Muscle of arm (tissue), 14 donors: ENCODE data around the gene TIMM17A. TPM values are rescaled to one million over a fixed set of nuclear protein-coding genes. Genes with fewer than 3 reads are reported as not detected.
A peak's percentile ranks its signal among the peaks of the same experiment; 100 is the strongest.

ENCODE experiments used
- DNase-seq: peaks from one replicate; pipeline ENCODE4 v3.0.0-alpha.2; 2013
- long read RNA-seq, 11 donors: transcript quantifications; one replicate each; lab custom pipeline, GENCODE V29; 2026
- polyA plus RNA-seq, 12 donors: library from polyadenylated mRNA; unstranded; fragments of 120-200 nt; gene quantifications; one replicate each; pipeline ENCODE4 v1.2.1, GENCODE V29; 2013; ENCODE audit not compliant: insufficient read length in 12 of 12

Gene TIMM17A
- polyA plus RNA-seq = 10 to 100 TPM in 11 of 12 donors, not detected in 1; 29.6 to 56.5 (median 39.9) TPM
- long read RNA-seq, donor 1, transcript TIMM17A-201 (6 exons, 1,659 nt) = major isoform, 23 of 27 reads
- long read RNA-seq, donor 1, partial matches to known transcripts = 0 of 27 reads
- long read RNA-seq, donor 1, other reads (novel, unspliced or antisense) = 0 of 27 reads
- long read RNA-seq, donor 2, transcript TIMM17A-201 (6 exons, 1,659 nt) = major isoform, 21 of 31 reads
- long read RNA-seq, donor 2, partial matches to known transcripts = 7 of 31 reads
- long read RNA-seq, donor 2, other reads (novel, unspliced or antisense) = 0 of 31 reads
- long read RNA-seq, donor 3, transcript TIMM17A-203 (3 exons, 2,523 nt) = minor isoform, 5 of 12 reads
- long read RNA-seq, donor 3, transcript TIMM17A-201 (6 exons, 1,659 nt) = major isoform, 6 of 12 reads
- long read RNA-seq, donor 3, partial matches to known transcripts = 0 of 12 reads
- long read RNA-seq, donor 3, other reads (novel, unspliced or antisense) = 0 of 12 reads
- long read RNA-seq, donor 4, transcript TIMM17A-201 (6 exons, 1,659 nt) = major isoform, 6 of 9 reads
- long read RNA-seq, donor 4, partial matches to known transcripts = 0 of 9 reads
- long read RNA-seq, donor 4, other reads (novel, unspliced or antisense) = 0 of 9 reads
- long read RNA-seq, donor 5, transcript TIMM17A-201 (6 exons, 1,659 nt) = major isoform, 20 of 30 reads
- long read RNA-seq, donor 5, partial matches to known transcripts = 7 of 30 reads
- long read RNA-seq, donor 5, other reads (novel, unspliced or antisense) = 0 of 30 reads
- long read RNA-seq, donor 6, transcript TIMM17A-201 (6 exons, 1,659 nt) = major isoform, 9 of 16 reads
- long read RNA-seq, donor 6, partial matches to known transcripts = 5 of 16 reads
- long read RNA-seq, donor 6, other reads (novel, unspliced or antisense) = 0 of 16 reads
- long read RNA-seq, donor 7, transcript TIMM17A-203 (3 exons, 2,523 nt) = major isoform, 5 of 10 reads
- long read RNA-seq, donor 7, partial matches to known transcripts = 0 of 10 reads
- long read RNA-seq, donor 7, other reads (novel, unspliced or antisense) = 0 of 10 reads
- long read RNA-seq, donor 8, transcript TIMM17A-201 (6 exons, 1,659 nt) = major isoform, 21 of 23 reads
- long read RNA-seq, donor 8, partial matches to known transcripts = 0 of 23 reads
- long read RNA-seq, donor 8, other reads (novel, unspliced or antisense) = 0 of 23 reads
- long read RNA-seq, donor 9, transcript TIMM17A-201 (6 exons, 1,659 nt) = major isoform, 9 of 9 reads
- long read RNA-seq, donor 9, partial matches to known transcripts = 0 of 9 reads
- long read RNA-seq, donor 9, other reads (novel, unspliced or antisense) = 0 of 9 reads
- long read RNA-seq, donor 10, transcript TIMM17A-201 (6 exons, 1,659 nt) = major isoform, 9 of 10 reads
- long read RNA-seq, donor 10, partial matches to known transcripts = 0 of 10 reads
- long read RNA-seq, donor 10, other reads (novel, unspliced or antisense) = 0 of 10 reads
- long read RNA-seq, donor 11, transcript TIMM17A-201 (6 exons, 1,659 nt) = major isoform, 31 of 38 reads
- long read RNA-seq, donor 11, partial matches to known transcripts = 5 of 38 reads
- long read RNA-seq, donor 11, other reads (novel, unspliced or antisense) = 0 of 38 reads

DNA sequence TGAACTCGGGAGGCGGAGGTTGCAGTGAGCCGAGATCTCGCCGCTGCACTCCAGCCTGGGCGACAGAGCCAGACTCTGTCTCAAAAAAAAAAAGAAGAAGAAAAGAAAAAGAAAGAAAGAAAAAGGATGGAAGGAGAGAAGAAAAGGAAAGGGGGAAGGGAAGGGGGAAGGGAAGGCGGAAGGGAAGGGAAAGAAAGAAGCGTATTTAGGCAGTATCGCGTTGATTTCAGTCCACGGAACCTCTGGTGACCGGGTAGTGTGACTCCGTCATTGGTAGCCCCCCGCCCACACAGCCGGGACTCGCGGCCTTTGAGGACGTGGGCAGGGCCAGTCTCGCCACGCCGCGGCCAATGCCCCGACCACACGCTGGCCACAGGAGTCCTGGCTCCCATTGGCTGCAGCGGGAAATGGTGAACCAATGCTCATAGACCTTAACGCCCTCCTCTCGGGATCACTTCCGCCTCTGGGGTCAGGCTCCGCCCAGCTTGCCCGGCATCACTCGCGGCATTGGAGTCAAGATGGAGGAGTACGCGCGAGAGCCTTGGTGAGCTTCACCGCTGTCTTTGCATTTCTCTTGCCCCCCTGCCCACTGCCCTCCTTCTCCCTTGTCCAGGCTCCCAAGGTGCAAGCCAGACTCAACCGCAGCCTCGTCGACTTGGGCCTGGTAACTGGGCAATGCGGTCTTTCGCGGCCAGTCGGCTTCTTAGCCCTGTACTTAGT, at the start of gene TIMM17A:
Gene TIMM17A, plus strand, starts transcription at position 495 of the 720 bp plus-strand sequence. Its CDS starts 24 bp downstream, at position 519.
- DNase-seq = peak; percentile 98

GRCh38 chr1:201906336-201906735, 49.0 kb upstream of the TIMM17A start:
- DNase-seq = no peak

- DNase-seq = no peak
Measured at GRCh38 chr1:201907621-201908020, 47.7 kb upstream of the TIMM17A start.

GRCh38 chr1:201911826-201912571, 43.3 kb upstream of the TIMM17A start:
- DNase-seq = no peak

DNA sequence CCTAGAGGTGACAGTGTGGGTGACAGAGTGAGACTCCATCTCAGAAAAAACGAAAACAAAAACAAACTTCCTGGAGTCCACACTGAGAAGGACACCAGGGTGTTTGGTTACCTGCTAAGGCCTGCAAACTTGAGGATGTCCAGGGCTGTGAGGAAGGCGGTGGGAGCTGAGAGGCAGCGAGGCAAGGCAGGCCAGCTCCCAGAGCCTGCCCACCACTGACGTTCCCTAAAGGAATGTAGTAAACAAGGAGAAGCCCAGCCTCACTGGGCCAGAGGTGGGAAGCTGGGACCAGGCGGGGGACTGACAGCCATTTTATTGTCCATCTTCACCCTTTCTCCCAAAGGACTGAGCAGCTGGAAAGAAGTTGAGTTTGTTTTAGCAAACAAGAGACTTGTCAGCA, 42.5 kb upstream of the TIMM17A start:
- DNase-seq = no peak

GRCh38 chr1:201914456-201915235, 40.7 kb upstream of the TIMM17A start:
- DNase-seq = no peak

GRCh38 chr1:201916649-201917249, 38.6 kb upstream of the TIMM17A start:
- DNase-seq = no peak

DNA sequence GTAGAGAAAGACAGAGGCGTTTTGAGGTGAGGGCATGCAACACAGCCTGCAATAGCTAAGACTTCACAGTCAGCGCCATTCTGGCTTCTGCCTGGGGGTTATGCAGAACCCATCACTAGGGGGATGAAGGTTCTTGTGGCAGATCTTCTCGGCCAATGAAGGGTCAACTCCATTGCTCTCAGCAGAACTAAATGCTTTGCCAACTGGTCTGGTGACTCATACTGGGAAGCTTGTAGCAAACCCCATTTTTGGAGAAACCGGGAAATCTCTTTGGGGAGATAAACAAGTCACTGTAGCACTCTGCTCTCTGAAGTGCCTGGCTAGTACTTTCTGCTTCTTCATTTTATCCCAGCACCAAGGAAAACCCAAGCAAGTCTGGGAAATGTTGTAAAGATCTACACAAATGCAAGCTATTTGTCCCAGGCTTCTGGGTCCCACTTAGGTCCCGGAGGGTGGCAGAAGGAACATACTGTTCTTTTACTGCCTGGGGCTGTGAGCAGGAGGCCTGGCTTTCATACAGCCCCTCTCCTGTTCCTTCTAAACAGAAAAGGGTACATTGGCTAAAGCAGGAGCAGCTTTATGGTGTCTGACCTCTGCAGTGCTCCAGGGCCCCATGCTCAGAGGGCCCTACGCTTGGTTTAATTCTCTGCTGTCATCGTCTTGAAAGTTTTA, 37.8 kb upstream of the TIMM17A start:
- no peak for DNase-seq

- no peak for DNase-seq
Measured at GRCh38 chr1:201918343-201918742, 37.0 kb upstream of the TIMM17A start.

- no peak for DNase-seq
Measured at GRCh38 chr1:201921952-201922558, 33.2 kb upstream of the TIMM17A start.

DNA sequence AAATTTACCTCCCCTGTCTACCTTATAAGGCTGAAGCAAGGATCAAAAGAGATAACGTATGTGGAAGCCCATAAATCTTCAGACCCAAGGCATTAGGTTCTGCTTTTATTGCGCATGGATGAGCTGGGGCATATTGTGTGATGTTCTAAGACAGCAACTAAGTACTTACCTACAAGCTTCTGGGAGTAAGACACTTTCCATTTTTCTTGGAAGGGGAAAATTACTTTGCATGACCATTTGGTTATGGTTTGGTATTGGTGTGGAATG, 30.1 kb upstream of the TIMM17A start:
- DNase-seq = no peak

GRCh38 chr1:201925981-201926645, 29.2 kb upstream of the TIMM17A start:
- no peak for DNase-seq

GRCh38 chr1:201928266-201928665, 27.0 kb upstream of the TIMM17A start:
- DNase-seq = no peak

- DNase-seq = no peak
Measured at GRCh38 chr1:201930137-201930536, 25.2 kb upstream of the TIMM17A start.

GRCh38 chr1:201930803-201931202, 24.5 kb upstream of the TIMM17A start:
- DNase-seq = no peak

- DNase-seq = no peak
Measured at GRCh38 chr1:201933840-201934430, 21.4 kb upstream of the TIMM17A start.
